H7 (cell line): Measurements from ENCODE around the gene SPINK6. TPM values are rescaled to one million over a fixed set of nuclear protein-coding genes. Genes with fewer than 3 reads are reported as not detected.

ENCODE experiments used
- DNase-seq: peaks from one replicate; pipeline ENCODE4 v3.0.0; 2012
- H3K27me3 ChIP-seq: 2 replicates; pipeline ENCODE4 v1.6.0; 2011; ENCODE audit warnings: mild to moderate bottlenecking, low read length; ENCODE audit not compliant: control insufficient read depth, insufficient read depth
- H3K36me3 ChIP-seq: replicated peaks from 2 replicates; pipeline ENCODE4 v1.5.1; 2011; ENCODE audit warnings: low read length; ENCODE audit not compliant: control insufficient read depth, insufficient read depth
- H3K4me3 ChIP-seq: 2 replicates; pipeline ENCODE4 v1.5.1; 2011; ENCODE audit warnings: low read depth, mild to moderate bottlenecking, control low read depth, low read length, moderate library complexity; ENCODE audit not compliant: insufficient read depth
- total RNA-seq: library from RNA; depleted of rRNA; stranded (reverse); fragments of >200 nt; shearing (Covaris generic); gene quantifications from 2 replicates; pipeline ENCODE4 v1.2.3, GENCODE V29; 2014; rRNA removed

SPINK6 gene, protein sequence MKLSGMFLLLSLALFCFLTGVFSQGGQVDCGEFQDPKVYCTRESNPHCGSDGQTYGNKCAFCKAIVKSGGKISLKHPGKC
- total RNA-seq, result not detected in 2 replicates

DNA sequence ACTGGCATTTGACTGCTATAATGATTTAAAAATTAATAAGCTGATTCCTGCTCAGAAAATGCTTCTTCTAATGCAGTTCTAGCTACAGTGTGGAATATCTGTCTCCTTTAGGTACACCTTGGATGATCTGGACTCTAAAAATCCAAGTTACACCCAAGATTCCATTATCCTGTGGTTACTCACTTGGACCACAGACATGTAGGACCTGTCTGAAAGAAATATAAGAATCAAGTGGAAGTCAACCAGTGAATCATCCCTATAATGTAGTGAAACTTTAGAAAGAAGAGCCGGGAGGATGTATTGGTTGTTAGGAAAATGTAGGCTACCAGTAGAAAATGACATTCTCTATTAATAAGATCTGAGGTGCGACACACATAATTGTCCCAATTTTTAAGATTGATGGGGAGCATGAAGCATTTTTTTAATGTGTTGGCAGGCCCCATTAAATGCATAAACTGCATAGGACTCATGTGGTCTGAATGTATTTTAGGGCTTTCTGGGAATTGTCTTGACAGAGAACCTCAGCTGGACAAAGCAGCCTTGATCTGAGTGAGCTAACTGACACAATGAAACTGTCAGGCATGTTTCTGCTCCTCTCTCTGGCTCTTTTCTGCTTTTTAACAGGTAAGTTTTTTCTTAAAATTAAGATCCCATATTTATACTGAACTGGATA lies at the start of gene SPINK6:
Gene SPINK6, plus strand, starts transcription at position 512 of the 673 bp plus-strand sequence. Its CDS starts 55 bp downstream, at position 567.
- Histone ChIP-seq H3K36me3 (no peaks in the 10 kb centered on the region), H3K27me3 (no peaks in the 10 kb centered on the region), H3K4me3 (no peak within 1 kb of the TSS)
- DNase-seq, result no peak

DNA sequence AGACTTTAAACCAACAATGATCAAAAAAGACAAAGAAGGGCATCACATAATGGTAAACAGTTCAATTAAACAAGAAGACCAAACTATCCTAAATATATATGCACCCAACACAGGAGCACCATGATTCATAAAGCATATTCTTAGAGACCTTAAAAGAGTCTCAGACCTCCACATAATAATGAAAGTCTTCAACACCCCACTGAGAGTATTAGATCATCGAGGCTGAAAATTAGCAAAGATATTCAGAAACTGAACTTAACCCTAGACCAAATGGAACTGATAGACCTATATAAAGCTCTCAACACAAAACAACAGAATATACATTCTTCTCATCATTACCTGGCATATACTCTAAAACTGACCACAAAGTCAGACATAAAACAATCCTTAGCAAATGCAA lies 46.2 kb upstream of the SPINK6 start:
- no peak for DNase-seq
- no peaks in the 10 kb centered on the region for H3K36me3 ChIP-seq
- no peaks in the 10 kb centered on the region for H3K27me3 ChIP-seq
- no peak overlapping the region for H3K4me3 ChIP-seq

DNA sequence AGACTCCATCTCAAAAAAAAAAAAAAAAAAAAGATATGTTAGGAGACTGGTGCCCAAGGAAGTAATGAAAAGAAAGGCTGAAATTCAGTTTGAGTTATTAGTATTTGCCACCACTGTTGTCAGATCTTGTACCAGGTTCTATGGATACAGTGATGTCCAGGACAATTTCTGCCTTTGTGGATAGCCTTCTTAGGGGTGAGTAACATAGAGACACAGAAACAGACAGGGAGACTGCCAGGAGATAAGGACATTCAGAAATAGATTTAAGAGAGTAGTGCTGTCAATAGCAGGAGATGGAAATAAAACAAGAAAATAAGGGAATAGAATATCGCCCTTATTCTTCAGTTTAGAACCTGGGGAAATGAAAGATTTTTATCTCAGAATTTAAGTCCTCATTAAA lies 40.8 kb upstream of the SPINK6 start:
- Histone ChIP-seq H3K4me3 (no peak overlapping the region), H3K36me3 (no peaks in the 10 kb centered on the region), H3K27me3 (no peaks in the 10 kb centered on the region)
- DNase-seq, result no peak

DNA sequence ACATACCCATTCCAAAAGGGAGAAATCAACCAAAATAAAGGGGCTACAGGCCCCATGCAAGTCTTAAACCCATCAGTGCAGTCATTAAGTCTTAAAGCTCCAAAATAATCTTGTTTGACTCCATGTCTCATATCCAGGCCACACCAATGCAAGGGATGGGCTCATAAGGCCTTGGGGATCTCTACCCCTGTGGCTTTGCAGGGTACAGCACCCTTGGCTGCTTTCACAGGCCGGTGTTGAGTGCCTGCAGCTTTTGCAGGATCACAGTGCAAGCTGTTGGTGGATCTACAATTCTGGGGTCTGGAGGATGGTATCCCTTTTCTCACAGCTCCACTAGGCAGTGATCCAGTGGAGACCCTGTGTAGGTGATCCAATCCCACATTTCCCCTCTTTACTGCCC lies 39.5 kb upstream of the SPINK6 start:
- Histone ChIP-seq H3K27me3 (no peaks in the 10 kb centered on the region), H3K4me3 (no peak overlapping the region), H3K36me3 (no peaks in the 10 kb centered on the region)
- no peak for DNase-seq

DNA sequence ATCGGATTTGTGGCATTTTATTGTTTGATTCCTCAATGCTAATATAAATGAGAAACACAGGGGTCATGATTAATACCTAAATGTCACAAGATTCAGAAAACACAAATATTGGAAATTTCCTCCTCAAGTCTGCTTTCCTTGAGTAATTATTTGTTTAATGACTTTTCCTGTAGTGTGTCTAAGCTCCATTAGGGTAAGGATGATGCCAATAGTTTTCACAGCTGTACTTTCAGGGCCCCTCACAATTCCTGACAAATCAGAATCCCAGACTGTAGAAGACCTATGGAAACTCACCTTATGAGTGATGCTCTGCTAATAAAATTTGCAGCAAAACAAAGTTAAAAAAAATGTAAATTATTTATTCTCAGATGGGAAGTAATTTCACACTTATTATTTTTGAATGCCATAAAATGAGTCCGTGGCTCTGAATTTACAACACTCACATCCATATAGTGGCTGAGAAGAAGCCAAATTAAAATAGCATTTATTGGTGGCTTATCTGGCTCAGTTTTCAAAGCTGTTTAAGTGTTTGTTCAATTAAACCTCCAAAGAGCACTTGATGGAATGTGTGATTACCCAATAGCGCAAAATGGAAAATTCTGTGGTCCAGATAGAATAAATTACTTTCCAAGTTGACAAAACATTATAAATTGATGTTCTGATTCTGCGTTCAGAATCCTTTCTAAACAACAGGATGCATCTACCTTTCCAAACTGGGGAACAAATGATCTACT lies 36.1 kb upstream of the SPINK6 start:
- H3K27me3 ChIP-seq, result no peaks in the 10 kb centered on the region
- no peaks in the 10 kb centered on the region for H3K36me3 ChIP-seq
- H3K4me3 ChIP-seq, result no peak overlapping the region
- no peak for DNase-seq

DNA sequence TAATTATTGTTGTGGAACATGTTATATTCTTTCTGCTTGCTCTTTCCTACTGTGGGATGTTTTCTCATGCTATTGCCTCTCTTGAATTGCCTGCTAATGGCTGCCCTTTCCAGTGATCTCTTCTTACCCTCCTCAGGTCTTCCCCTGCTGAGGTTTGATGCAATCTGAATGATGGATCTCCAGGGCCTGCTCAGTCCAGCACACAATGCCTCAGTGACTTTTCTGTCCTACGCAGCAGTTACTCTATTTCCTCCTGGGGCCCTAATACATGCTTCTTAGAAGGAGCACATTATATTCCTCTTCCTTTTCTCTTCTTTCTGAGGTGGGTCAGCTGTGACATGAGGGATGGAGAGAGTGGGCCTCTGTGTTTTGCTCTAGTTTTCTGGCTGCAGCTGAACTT lies 34.6 kb upstream of the SPINK6 start, which contains the start of gene SPINK14:
Gene SPINK14, plus strand, starts transcription at position 301 of the 400 bp plus-strand sequence. CDS start 1,187 bp downstream, outside the sequence.
- no peaks in the 10 kb centered on the region for H3K36me3 ChIP-seq
- no peak for DNase-seq
- H3K27me3 ChIP-seq, result no peaks in the 10 kb centered on the region
- no peak within 1 kb of the TSS for H3K4me3 ChIP-seq

DNA sequence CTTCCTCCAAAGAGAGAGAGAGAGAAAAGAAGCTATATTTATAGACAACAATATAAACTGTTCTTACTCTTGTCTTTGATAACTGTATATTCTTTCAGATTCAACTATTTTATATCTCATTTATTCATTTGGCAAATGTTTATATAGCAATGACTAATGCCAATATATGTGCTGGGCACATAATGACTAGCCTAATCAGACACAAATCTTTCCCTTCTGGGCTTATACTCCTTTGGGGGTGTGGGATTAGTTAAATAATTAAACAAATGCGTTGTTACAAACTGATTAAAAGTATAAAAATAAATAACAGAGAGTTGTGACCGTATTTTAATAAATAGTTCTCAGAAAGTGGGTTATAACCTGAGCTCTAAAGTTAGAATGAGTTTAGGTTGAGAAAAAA lies 30.5 kb upstream of the SPINK6 start:
- no peaks in the 10 kb centered on the region for H3K36me3 ChIP-seq
- H3K4me3 ChIP-seq, result no peak overlapping the region
- no peak for DNase-seq
- no peaks in the 10 kb centered on the region for H3K27me3 ChIP-seq

DNA sequence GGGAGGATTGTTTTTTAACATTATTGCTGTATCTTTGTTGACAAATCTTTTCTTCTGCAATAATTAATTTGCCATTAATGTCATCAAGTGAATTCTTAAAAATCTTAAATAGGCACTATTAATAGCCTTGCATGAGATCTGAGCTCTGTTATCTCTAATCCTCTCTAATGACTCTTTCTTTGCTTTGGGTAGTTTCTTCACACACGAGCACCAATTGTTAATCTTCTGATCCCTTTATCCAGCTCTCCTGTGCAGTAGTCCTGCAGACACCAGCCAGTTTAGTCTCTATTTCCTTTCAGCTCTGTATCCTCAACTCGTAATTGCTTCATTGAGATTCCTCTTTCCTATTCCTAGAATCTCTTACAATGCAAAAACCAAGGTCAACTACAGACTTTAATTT lies 26.4 kb upstream of the SPINK6 start:
- H3K27me3 ChIP-seq, result no peaks in the 10 kb centered on the region
- no peak overlapping the region for H3K4me3 ChIP-seq
- no peaks in the 10 kb centered on the region for H3K36me3 ChIP-seq
- no peak for DNase-seq

DNA sequence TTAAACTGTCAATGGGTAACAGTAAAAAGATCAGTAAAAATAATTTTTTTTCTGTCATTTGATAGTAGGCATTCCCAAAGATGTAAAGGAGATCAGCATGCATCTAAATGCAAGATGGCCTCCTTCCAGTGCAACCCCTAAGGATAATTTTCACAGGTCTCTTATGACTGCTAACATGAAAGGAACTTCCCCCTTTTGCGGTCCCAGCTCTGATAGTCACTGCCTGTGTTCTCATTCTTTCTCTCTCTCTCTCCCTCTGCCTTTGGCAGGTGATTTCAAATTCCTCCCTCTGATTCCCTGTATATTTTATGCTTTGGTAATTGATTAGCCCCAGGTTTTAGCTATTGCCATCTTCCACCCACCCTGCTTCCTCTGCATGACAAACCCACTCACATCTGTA lies 25.6 kb upstream of the SPINK6 start:
- Histone ChIP-seq H3K4me3 (no peak overlapping the region), H3K36me3 (no peaks in the 10 kb centered on the region), H3K27me3 (no peaks in the 10 kb centered on the region)
- DNase-seq, result no peak

DNA sequence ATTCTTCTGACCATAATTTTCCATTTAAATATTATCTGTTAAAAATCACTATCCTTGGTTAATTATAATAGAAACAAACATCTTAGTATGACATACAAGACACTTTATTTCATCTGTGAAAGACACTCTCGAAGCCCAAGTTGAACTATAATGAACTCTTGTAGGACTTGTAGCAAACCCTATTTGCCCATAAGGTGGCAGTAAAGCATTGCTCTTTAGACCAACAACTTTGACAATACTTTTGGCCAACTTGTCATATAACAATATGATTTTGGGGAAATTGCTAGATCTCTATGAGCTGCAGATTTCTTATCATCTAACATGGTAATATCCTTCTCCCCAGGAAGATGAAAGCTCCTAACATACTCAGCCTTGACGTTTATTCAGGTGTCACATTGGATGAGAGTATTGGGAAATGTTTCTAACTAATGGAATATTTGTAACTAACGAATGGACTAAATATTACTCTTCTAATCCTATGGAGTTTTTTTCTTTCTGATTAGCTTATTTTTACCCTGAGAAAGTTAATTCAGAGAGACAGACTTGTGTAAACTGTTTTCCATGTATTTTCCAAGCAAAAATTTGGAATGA lies 23.5 kb upstream of the SPINK6 start:
- H3K36me3 ChIP-seq, result no peaks in the 10 kb centered on the region
- H3K4me3 ChIP-seq, result no peak overlapping the region
- no peaks in the 10 kb centered on the region for H3K27me3 ChIP-seq
- no peak for DNase-seq

DNA sequence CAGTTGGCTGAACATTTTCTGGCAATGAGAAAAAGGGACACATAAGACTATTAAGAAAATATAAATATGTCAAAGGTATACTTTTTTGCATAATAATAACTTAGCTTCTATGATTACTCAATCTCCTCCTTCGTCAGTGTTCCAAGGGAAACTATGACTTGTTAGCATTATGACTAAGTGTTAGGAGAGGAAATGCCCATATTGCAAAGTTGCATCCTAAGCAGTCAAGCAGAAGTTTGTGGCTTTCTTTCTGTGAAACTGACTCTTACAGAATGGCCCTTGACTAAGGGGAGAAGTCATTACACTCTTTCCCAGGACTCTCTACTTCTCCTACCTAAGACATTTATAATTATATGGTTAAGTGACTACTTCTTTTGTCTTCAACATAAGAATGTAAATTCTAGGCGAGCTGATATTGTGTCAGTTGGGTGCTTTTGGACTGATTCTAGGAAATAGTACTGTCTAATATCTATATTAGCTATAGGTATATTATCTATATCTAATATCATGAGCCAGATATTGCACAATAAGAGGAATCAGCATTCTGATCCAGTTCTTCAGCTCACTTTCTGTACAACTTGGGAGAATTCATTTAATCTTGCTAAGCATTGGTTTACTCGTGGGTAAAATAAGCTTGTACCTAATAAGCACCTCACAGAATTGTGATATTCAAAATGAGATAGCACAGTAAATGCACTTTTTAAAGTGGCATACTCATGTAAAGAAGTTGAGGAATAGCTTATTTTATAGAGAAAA lies 16.4 kb upstream of the SPINK6 start:
- DNase-seq, result no peak
- H3K4me3 ChIP-seq, result no peak overlapping the region
- no peaks in the 10 kb centered on the region for H3K27me3 ChIP-seq
- H3K36me3 ChIP-seq, result no peaks in the 10 kb centered on the region

DNA sequence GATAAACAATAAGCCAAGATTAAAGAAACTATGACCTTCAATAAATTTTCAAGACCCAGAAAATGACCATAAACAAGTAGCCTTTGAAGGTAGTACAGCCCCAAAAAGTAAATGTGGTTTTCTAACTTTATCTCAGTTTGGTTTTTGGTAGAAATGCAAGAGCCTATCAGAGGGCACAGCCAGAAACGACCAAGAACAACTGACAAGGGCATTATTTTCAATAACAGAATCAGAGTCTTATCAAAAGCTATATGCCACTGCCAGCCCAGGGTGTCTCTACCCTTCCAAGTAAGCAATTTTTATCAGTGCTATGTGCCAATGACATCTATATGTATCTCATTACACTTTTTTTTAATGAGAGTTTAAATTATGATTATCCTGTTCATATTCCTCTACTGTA lies 11.8 kb upstream of the SPINK6 start:
- no peaks in the 10 kb centered on the region for H3K36me3 ChIP-seq
- H3K4me3 ChIP-seq, result no peak overlapping the region
- no peak for DNase-seq
- no peaks in the 10 kb centered on the region for H3K27me3 ChIP-seq

DNA sequence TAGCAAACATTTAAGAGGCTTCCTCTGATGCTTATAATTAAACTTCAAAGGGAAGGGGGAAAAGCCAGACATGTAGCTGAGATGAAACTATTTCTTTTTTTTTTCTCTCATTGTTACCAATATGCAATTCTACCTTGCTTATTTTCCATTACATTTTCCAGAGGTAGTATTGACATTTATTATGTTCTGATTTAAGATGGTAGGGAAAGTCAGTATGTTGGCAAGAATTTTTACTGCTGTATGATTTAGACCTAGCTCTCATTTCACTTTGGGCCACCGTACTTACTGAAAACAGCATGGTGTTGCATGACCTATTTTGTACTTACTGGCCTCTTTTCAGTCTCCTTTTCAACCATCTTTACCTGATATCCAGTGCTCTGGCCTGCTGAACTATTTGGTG lies 9.6 kb upstream of the SPINK6 start:
- no peak overlapping the region for H3K4me3 ChIP-seq
- no peaks in the 10 kb centered on the region for H3K36me3 ChIP-seq
- DNase-seq, result no peak
- H3K27me3 ChIP-seq, result no peaks in the 10 kb centered on the region

DNA sequence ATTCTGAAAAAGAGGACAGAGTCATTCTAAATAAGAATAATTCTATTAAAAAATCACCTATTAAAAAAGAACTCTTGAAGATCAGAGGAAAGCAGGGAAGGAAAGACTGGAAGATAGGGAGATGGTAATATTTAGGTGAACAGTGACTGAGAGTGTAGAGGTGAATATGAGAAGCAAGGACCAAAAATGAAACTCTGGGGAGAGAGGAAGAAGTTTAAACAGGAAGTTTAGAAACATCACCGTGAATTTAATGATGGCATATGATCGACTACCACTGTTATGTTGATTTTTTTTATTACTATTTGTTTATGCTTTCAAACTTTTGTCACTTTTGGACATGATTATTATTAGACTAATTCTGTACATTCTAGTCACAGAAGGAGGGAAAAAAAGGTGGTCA lies 1.7 kb upstream of the SPINK6 start:
- no peak for DNase-seq
- Histone ChIP-seq H3K4me3 (no peak overlapping the region), H3K36me3 (no peaks in the 10 kb centered on the region), H3K27me3 (no peaks in the 10 kb centered on the region)
